NT2/D1 (cell line): Measurements from ENCODE around the gene LSM2.
"Not testable (repeated sequence)": the region's sequence is repeated elsewhere in the genome, so short reads cannot be mapped to it uniquely, and the experiment has no call there.

Experiments used
- DNase-seq: peaks from one replicate; pipeline ENCODE4 v3.0.0-alpha.2; 2011; ENCODE audit warnings: low read depth, low spot score
- H3K27me3 ChIP-seq: 2 replicates; pipeline ENCODE4 v1.6.0; 2011; ENCODE audit warnings: mild to moderate bottlenecking; ENCODE audit not compliant: insufficient read length, insufficient read depth
- H3K36me3 ChIP-seq: 2 replicates; pipeline ENCODE4 v1.6.1; 2011; ENCODE audit warnings: mild to moderate bottlenecking, low read length, mixed read lengths; ENCODE audit not compliant: insufficient read depth, insufficient read length
- H3K4me1 ChIP-seq: 2 replicates; pipeline ENCODE4 v1.5.1; 2011; ENCODE audit not compliant: insufficient read depth, insufficient read length
- H3K4me3 ChIP-seq: 2 replicates; pipeline ENCODE4 v1.5.1; 2011; ENCODE audit warnings: low read depth; ENCODE audit not compliant: insufficient read length
- H3K9ac ChIP-seq: 2 replicates; pipeline ENCODE4 v1.6.0; 2011; ENCODE audit warnings: low read depth; ENCODE audit not compliant: insufficient read length
- H3K9me3 ChIP-seq: 2 replicates; pipeline ENCODE4 v1.5.1; 2011; ENCODE audit warnings: mild to moderate bottlenecking, low read length; ENCODE audit not compliant: insufficient read depth
- SUZ12 ChIP-seq: IDR thresholded peaks from 2 replicates; pipeline ENCODE4 v1.6.1; 2011; ENCODE audit not compliant: insufficient read length, insufficient read depth; ENCODE audit errors: extremely low read depth
- YY1 ChIP-seq: IDR thresholded peaks from 2 replicates; pipeline ENCODE4 v1.6.1; 2011; ENCODE audit not compliant: insufficient read length, insufficient read depth
- ZNF274 ChIP-seq: IDR thresholded peaks from 2 replicates; pipeline ENCODE4 v1.6.1; 2011; ENCODE audit warnings: mild to moderate bottlenecking, low read depth, low read length

LSM2 gene

DNA sequence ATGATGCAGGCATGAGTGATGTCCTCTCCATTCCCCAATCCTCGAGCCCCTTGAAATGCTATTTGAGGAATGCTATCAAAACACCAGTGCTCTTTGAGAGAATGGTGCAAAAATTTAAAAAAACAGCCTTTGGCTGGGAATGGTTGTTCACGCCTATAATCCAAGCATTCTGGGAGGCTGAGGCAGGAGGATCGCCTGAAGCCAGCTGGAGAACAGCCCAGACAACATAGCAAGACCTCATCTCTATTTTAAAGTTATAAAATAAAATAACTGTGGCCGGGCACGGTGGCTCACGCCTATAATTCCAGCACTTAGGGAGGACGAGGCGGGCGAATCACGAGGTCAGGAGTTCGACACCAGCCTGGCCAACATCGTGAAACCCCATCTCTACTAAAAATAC, 7.0 kb downstream of the LSM2 start:
- no peaks in the 10 kb centered on the region for H3K27me3 ChIP-seq
- DNase-seq = no peak
- no peak overlapping the region for H3K9ac ChIP-seq
- TF ChIP-seq ZNF274 (no peak), SUZ12 (no peak), YY1 (no peak)
- H3K4me3 ChIP-seq = no peak overlapping the region
- H3K9me3 ChIP-seq = no peaks in the 10 kb centered on the region
- H3K36me3 ChIP-seq = peaks cover 44% of the 10 kb centered on the region
- no peaks in the 10 kb centered on the region for H3K4me1 ChIP-seq

DNA sequence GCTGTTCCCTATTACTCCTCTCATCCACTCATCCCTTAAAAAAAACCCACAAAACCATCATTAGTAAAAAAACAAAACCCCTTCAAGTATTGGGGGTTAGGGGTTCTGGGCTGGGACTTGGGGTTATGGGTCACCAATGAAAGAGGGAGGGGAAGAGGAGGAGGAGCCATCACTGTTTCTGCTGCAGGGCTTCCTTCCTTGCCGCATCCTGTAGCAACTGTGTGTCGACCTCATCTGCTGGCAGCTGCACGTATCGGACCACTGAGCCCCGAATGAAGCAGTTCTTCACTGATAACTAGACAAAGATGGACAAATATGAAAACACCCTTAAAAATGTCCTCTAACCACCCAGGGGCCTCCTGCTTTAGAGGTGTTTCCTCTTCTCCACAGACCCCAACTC, 9.2 kb downstream of the LSM2 start:
- peaks cover 39% of the 10 kb centered on the region for H3K36me3 ChIP-seq
- H3K4me1 ChIP-seq = peaks cover 2% of the 10 kb centered on the region
- no peak for DNase-seq
- no peak overlapping the region for H3K4me3 ChIP-seq
- H3K9ac ChIP-seq = no peak overlapping the region
- TF ChIP-seq YY1 = no peak
- TF ChIP-seq SUZ12 = no peak
- no peak for TF ChIP-seq ZNF274
- no peaks in the 10 kb centered on the region for H3K9me3 ChIP-seq
- no peaks in the 10 kb centered on the region for H3K27me3 ChIP-seq

DNA sequence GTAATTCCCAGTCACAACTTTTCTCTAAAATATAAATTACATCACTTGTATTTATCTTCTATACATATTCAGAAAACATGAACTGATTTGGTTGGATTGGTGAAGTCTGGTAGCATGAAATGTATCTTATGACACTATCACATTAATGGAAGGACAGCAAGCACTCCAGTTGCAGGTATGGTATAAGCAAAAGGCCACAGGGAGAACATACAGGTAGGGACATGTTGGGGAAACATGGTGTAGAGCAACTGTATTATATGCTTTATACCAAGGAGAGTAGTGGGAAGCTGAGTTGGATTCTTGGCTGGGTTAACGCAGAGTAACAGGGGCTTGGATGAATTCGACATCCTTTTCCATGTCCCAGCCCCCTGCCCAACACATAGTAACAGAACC, 9.8 kb downstream of the LSM2 start:
- TF ChIP-seq ZNF274 = no peak
- no peak for TF ChIP-seq SUZ12
- TF ChIP-seq YY1 = no peak
- H3K4me1 ChIP-seq = peaks cover 2% of the 10 kb centered on the region
- DNase-seq = no peak
- no peaks in the 10 kb centered on the region for H3K9me3 ChIP-seq
- H3K4me3 ChIP-seq = no peak overlapping the region
- H3K9ac ChIP-seq = no peak overlapping the region
- no peaks in the 10 kb centered on the region for H3K27me3 ChIP-seq
- H3K36me3 ChIP-seq = peaks cover 42% of the 10 kb centered on the region

DNA sequence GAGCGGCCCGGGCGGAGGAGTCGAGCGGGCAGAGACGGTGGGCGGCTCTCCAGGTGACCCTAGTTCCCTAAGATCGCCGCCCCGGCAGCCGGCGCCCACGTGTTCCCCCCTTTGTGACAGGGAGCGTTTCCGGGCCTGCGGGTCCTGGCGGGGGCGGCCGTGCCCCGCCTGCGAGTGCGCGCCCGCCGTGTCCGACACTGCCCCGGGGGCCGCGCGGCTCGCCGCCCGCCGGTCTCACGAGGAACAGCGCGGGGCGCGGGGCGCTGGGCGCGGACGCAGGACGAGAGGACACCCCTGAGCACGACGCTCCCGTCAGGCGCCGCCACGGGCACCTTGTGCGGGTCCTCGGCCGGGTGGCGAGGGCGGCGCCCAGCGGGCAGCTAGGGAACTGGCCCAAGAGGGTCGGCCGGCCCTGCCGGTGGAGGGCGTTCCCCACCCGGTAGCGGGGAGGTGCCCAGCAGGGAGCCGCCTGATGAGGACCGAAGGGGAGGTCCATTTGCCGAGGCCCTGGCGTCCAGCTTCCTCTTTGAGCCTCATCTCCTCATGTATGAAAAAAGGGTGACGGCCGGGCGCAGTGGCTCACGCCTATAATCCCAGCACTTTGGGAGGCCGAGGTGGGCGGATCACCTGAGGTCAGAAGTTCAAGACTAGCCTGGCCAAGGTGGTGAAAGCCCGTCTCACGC, 11.0 kb downstream of the LSM2 start, which contains the start of gene VARS1:
TSS of gene VARS1 (minus strand) at position 137 of the 683 bp plus-strand sequence. CDS start 535 bp downstream, outside the sequence.
- Histone ChIP-seq H3K36me3 (peaks cover 44% of the 10 kb centered on the region), H3K9ac (peak within 1 kb of the TSS; percentile 97), H3K9me3 (no peaks in the 10 kb centered on the region), H3K4me1 (peaks cover 2% of the 10 kb centered on the region), H3K4me3 (peak within 1 kb of the TSS; percentile 94), H3K27me3 (no peaks in the 10 kb centered on the region)
- no peak for TF ChIP-seq ZNF274
- TF ChIP-seq SUZ12 = no peak
- TF ChIP-seq YY1 = no peak
- DNase-seq = peak; percentile 77

DNA sequence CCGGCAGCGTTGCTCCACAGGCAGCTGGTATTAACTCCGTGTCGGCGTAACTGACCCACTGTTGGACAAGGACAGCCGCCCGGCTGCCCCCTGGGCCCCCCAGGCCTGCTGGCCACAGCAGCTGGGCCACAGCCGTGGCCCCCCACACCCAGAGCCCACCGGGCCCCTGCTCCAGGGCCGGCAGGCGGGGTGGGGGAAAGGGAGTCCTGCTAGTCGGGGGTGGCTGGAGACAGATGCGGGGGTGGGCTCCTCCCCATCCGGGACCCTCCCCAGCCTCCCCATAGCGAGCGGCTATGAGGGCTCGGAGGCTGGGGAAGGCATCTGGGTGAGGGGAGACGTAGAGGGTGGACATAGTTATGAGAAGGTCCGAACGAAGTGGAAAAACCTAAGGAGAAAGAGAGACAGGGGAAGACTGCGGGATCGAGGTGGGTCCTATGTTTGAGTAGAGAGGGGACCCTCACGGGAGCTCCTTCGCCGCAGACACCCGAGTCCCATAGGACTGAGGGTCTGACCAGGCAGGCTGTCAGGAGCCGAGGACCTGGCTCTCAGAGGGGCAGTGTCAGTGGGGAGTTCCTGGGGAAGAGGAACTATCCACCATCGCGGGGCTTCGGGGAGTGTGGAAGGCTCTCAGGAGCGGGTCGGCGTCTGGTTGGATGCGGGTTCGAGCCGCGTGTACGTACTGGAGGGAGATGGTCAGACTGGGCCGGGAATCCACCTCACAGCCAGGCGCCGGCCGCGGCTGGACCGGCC, 11.7 kb downstream of the LSM2 start:
- peak overlapping the region; percentile 94 for H3K4me3 ChIP-seq
- no peak for DNase-seq
- no peak for TF ChIP-seq ZNF274
- no peak for TF ChIP-seq YY1
- TF ChIP-seq SUZ12 = no peak
- H3K9ac ChIP-seq = peak overlapping the region; percentile 97
- peaks cover 49% of the 10 kb centered on the region for H3K36me3 ChIP-seq
- no peaks in the 10 kb centered on the region for H3K27me3 ChIP-seq
- no peaks in the 10 kb centered on the region for H3K9me3 ChIP-seq
- peaks cover 2% of the 10 kb centered on the region for H3K4me1 ChIP-seq

DNA sequence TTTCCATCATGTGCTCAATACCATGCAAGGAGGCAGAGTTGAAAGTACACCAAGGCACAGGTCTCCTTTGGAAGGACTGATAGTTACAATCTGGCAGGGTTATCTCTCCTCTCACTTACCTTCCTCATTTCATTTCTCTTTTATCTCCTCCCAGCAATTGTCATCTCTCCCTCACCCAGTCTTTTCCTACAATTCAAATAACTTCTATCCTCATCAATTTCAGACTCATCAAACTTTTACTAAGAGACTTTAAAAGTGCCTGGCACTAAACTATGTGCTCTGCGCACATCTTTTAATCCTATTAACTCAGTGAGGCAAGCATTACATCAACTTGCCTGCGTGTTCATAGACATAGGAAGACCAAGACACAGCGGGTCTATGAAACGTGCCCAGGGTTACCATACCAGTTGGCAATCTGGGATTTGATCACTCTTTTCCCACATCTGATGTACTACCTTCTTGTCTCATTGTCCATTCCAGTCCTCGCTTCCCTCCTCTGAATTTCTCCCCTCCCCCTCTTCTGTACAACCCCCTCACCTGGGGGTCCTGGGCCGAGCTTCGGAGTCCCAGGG, 12.4 kb downstream of the LSM2 start:
- H3K4me3 ChIP-seq = peak overlapping the region; percentile 94
- peaks cover 2% of the 10 kb centered on the region for H3K4me1 ChIP-seq
- TF ChIP-seq SUZ12 (no peak), ZNF274 (no peak), YY1 (no peak)
- peaks cover 48% of the 10 kb centered on the region for H3K36me3 ChIP-seq
- H3K9ac ChIP-seq = peak overlapping the region; percentile 97
- no peaks in the 10 kb centered on the region for H3K27me3 ChIP-seq
- no peak for DNase-seq
- no peaks in the 10 kb centered on the region for H3K9me3 ChIP-seq

DNA sequence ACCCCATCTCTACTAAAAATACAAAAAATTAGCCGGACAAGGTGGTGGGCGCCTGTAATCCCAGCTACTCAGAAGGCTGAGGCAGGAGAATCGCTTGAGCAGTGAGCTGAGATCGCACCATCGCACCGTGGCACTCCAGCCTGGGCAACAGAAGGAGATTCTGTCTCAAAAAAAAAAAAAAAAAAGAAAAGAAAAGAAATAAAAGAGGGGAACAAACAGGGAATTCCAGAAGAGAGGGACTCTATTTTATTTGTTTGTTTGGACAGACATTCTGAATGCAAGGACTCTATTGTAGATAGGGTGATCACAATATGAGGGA, 12.9 kb downstream of the LSM2 start:
- Histone ChIP-seq H3K36me3 (peaks cover 47% of the 10 kb centered on the region), H3K9ac (peak overlapping the region; percentile 97), H3K4me3 (peak overlapping the region; percentile 94)
- not testable (repeated sequence) for H3K4me1 ChIP-seq, H3K27me3 ChIP-seq, DNase-seq, H3K9me3 ChIP-seq
